Astrocyte of the cerebellum (primary cell): ENCODE results near the gene HHAT.
A peak's percentile ranks its signal among the peaks of the same experiment; 100 is the strongest.

Source experiments
- DNase-seq: peaks from one replicate; pipeline ENCODE4 v3.0.0-alpha.2; 2011; ENCODE audit warnings: low read depth
- H3K4me3 ChIP-seq: 2 replicates; pipeline ENCODE4 v1.5.1; 2011; ENCODE audit warnings: mild to moderate bottlenecking, low read depth, low read length, moderate library complexity
- in situ Hi-C: cut with HindIII; loops from 2 replicates; pipeline ENCODE4 v1.10.0; 2017; ENCODE audit warnings: low sequenced_read_pairs
- TF ChIP-seq, protein P1 (sequence below): IDR thresholded peaks from 2 replicates; pipeline ENCODE4 v1.5.1; 2012; ENCODE audit warnings: low read length, low read depth, moderate library complexity, mild to moderate bottlenecking; ENCODE audit errors: missing control alignments

HHAT gene

DNA sequence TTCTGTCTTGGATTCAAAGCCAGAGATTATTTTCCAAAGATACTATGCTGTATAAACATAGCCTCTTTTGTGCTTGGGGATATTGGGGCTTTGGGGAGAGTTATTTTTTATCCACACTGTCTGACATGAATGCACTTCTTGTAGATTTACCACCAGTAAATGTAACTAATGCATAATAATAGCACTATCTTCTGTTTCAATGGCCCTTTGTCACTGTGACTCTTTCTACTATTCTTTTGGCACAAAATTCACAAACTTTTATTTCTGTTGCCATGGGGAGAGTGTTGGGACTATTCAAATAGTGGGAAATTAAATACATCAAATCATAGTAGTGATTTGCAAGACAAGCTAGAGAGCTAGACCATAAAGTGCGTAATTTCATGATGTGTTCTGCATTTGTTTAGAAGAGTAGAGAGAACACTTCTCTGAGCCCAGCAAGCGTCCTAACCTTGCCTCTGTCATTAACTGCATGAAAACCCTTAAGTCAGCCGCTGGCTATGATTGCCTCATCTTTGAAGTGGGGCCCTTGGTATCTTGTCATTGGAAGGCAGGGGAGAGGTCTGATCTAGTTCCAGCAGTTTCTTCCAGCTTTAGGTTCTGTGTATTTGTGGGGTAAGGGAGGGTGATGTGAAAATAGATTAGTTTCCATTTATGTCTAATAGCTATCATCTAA, 154.4 kb downstream of the HHAT start:
- in situ Hi-C loops = no loop called here
- H3K4me3 ChIP-seq = no peak overlapping the region
- DNase-seq = no peak
- TF ChIP-seq, protein P1, sequence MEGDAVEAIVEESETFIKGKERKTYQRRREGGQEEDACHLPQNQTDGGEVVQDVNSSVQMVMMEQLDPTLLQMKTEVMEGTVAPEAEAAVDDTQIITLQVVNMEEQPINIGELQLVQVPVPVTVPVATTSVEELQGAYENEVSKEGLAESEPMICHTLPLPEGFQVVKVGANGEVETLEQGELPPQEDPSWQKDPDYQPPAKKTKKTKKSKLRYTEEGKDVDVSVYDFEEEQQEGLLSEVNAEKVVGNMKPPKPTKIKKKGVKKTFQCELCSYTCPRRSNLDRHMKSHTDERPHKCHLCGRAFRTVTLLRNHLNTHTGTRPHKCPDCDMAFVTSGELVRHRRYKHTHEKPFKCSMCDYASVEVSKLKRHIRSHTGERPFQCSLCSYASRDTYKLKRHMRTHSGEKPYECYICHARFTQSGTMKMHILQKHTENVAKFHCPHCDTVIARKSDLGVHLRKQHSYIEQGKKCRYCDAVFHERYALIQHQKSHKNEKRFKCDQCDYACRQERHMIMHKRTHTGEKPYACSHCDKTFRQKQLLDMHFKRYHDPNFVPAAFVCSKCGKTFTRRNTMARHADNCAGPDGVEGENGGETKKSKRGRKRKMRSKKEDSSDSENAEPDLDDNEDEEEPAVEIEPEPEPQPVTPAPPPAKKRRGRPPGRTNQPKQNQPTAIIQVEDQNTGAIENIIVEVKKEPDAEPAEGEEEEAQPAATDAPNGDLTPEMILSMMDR = no peak

DNA sequence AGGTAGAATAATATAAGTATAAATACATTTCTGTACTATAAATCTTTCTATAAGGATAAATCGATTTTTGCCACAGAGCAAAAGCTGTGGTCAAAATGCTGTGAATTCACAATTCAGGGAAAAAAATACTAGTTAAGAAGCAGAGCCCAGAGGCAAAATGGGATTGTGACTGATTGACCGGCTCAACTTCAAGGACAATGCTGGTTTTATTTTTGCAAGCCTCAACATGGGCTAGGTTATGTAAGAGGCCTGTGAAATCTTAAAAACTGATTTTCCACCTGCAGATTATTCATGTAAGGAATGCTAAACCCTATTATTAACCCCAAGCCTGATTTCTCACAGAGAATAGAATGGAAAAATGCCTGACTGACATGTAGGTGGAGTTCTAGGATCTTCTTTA, 155.1 kb downstream of the HHAT start:
- TF ChIP-seq, protein P1 = no peak
- DNase-seq = no peak
- in situ Hi-C loops = no loop called here
- H3K4me3 ChIP-seq = no peak overlapping the region

DNA sequence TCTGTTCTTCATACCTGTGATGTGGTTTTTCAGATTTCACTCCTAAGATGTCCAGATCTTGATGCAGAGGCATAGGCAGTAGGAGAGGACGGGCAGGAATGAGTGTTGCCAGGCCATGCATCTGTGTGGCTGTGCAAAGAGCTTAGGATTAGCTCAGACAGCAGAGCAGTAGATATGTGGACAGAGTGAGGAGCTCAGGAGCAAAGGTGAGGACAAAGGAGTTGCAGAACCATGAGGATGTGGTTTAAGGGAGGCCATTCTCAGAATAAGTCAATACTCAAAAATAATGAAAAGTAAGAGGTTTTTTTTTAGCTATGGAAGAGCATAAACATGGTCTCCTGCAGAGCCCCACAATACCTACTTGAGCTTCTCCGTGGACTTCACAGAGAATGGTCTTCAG, 158.3 kb downstream of the HHAT start:
- in situ Hi-C loops = no loop called here
- no peak overlapping the region for H3K4me3 ChIP-seq
- TF ChIP-seq, protein P1 = no peak
- DNase-seq = no peak

DNA sequence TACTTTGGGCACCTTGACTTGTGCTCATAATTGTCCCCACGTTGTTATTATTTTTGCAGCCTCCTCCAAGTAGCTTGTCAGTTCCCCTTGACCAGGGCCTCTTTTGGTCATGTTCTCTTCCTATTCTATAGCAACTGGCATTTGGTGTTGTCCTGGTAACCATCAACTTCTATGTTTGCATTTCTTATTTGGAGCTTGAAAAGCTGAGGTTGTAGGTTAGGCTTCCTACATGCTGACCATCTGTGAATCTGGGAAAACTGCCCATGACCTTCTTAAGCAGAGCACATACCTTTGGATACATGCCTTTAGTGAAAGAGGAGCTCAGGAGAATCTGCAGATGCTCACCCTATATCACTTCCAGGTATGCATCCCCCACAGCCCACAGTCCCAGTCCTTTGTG, 160.8 kb downstream of the HHAT start:
- TF ChIP-seq, protein P1 = no peak

DNA sequence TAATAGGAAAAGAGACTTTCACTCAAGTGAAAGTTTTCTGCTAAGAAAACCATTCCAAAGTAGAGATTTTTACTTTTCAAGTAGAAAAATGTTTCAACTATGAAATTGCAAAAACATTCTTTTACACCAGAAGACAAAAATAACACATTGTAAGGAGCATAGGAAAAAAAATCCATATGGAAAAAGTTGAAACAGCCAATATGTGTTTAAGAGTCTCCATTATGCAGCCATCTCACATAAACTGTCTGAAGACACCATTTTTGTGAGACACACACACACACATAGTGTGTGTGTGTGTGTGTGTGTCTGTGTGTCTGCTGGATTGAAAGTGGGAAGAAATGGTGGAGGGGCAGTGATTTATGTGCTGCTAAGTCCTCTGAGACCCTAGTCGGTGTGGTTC, 162.1 kb downstream of the HHAT start:
- H3K4me3 ChIP-seq = no peak overlapping the region
- TF ChIP-seq, protein P1 = no peak
- DNase-seq = no peak
- in situ Hi-C loops = no loop called here

More for the DNA sequence above, 160.8 kb downstream of the HHAT start:
- H3K4me3 ChIP-seq = no peak overlapping the region
- in situ Hi-C loops = no loop called here
- peak; percentile 18 for DNase-seq

DNA sequence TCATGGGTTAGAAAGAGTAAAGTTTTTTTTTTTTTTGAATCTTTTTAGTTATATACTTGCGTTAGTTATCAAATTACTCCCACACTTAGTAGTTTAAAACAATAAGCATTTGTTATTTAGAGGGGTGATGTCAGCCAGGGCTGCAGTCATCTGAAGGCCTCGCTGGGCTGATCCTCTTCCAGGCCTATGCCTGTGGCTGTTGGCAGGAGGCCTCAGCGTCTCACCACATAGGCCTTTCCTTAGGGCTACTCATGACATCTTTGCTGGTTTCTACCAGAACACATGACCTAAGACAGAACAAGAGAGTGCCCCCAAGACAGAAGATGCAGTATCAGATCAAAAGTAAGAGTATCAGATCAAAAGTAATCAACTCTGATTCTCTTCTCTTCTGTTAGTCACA, 167.4 kb downstream of the HHAT start:
- DNase-seq = peak; percentile 36
- TF ChIP-seq, protein P1 = no peak
- no peak overlapping the region for H3K4me3 ChIP-seq
- in situ Hi-C loops = no loop called here
